Activated CD8-positive, alpha-beta T cell treated with anti-CD3 and anti-CD28 coated beads for 36 hours (primary cell): Measurements from ENCODE around the gene SENP2. TPM values are rescaled to one million over a fixed set of nuclear protein-coding genes. Genes with fewer than 3 reads are reported as not detected.
"Not testable (repeated sequence)": the region's sequence is repeated elsewhere in the genome, so short reads cannot be mapped to it uniquely, and the experiment has no call there.

Experiments used
- ATAC-seq: fragments of 200-7000 bp; cut with Tn5 transposase; one replicate; pipeline ENCODE4 v1.10.0; 2021; ENCODE audit warnings: mild to moderate bottlenecking, moderate library complexity
- CTCF ChIA-PET: fragments of 350-600 bp; sonication (Branson Sonifier 250); formaldehyde crosslinking; loops from one replicate; lab custom pipeline; 2021; ENCODE audit warnings: antibody characterized with exemption; lab: Charles Lee
- POLR2A ChIA-PET: fragments of 350-600 bp; sonication (Branson Sonifier 250); formaldehyde crosslinking; loops from one replicate; lab custom pipeline; 2021; ENCODE audit warnings: antibody characterized with exemption; lab: Charles Lee
- DNase-seq: peaks from one replicate; pipeline ENCODE4 v3.0.0-alpha.2; 2020
- H3K27ac Mint-ChIP-seq: one replicate; pipeline ENCODE4 v1.8.0; 2021; ENCODE audit warnings: mild to moderate bottlenecking, mixed read lengths
- H3K27me3 Mint-ChIP-seq: one replicate; pipeline ENCODE4 v1.8.0; 2021; ENCODE audit warnings: mixed read lengths
- H3K36me3 Mint-ChIP-seq: one replicate; pipeline ENCODE4 v1.8.0; 2021; ENCODE audit warnings: low read depth, mixed read lengths
- H3K4me1 Mint-ChIP-seq: one replicate; pipeline ENCODE4 v1.8.0; 2021; ENCODE audit warnings: low read depth, mixed read lengths
- H3K4me3 Mint-ChIP-seq: one replicate; pipeline ENCODE4 v1.8.0; 2021; ENCODE audit warnings: mild to moderate bottlenecking, moderate library complexity, mixed read lengths
- H3K9me3 Mint-ChIP-seq: one replicate; pipeline ENCODE4 v1.8.0; 2021; ENCODE audit warnings: mixed read lengths
- CTCF ChIP-seq: fragments of 200-600 bp; IDR thresholded peaks from one replicate; pipeline ENCODE4 v1.8.0; 2022; ENCODE audit warnings: antibody characterized with exemption, mild to moderate bottlenecking
- intact Hi-C: fragments of 100-400 bp; cut with micrococcal nuclease; formaldehyde crosslinking; loops from one replicate; pipeline ENCODE4 v1.10.0; 2022
- total RNA-seq, 2 experiments: library from RNA; stranded (reverse); gene quantifications; one replicate each; pipeline ENCODE4 v1.2.3, GENCODE V29; 2021

Gene SENP2
- total RNA-seq, 2 experiments from 2014 or later: 22.5 to 28.4 TPM

- H3K4me1 Mint-ChIP-seq: peaks cover 15% of the 10 kb centered on the region
- no peak overlapping the region for H3K4me3 Mint-ChIP-seq
- H3K9me3 Mint-ChIP-seq: no peaks in the 10 kb centered on the region
- H3K36me3 Mint-ChIP-seq: no peaks in the 10 kb centered on the region
- H3K27ac Mint-ChIP-seq: no peak overlapping the region
- intact Hi-C loops: no loop called here
- peaks cover 2% of the 10 kb centered on the region for H3K27me3 Mint-ChIP-seq
- TF ChIP-seq CTCF: no peak
- DNase-seq (no peak), ATAC-seq (no peak)
- POLR2A ChIA-PET: no interaction called here
- CTCF ChIA-PET: no interaction called here
These were observed 51.3 kb downstream of the SENP2 start for GRCh38 chr3:185637388-185637787.

DNA sequence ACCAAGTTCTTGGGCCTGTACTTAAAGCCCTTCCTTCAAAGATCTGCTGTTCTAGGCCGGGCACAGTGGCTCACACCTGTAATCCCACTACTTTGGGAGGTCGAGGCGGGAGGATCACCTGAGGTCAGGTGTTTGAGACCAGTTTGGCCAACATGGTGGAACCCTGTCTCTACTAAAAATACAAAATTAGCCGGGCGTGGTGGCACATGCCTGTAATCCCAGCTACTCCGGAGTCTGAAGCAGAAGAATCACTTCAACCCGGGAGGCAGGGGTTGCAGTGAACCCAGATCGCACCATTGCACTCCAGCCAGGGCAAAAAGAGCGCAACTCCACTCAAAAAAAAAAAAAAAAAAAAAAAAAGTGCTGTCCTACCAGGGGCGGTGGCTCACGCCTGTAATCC is 52.6 kb downstream of the SENP2 start:
- H3K4me3 Mint-ChIP-seq, H3K4me1 Mint-ChIP-seq, H3K27me3 Mint-ChIP-seq, POLR2A ChIA-PET, H3K36me3 Mint-ChIP-seq, H3K9me3 Mint-ChIP-seq, H3K27ac Mint-ChIP-seq, intact Hi-C loops, ATAC-seq, DNase-seq: not testable (repeated sequence)
- CTCF ChIA-PET: interaction anchor here (1.1 kb wide), 2 partner anchors 21 to 23 kb away, joined by 3 read pairs; no protein-coding TSS in a partner anchor

GRCh38 chr3:185639632-185640206 is 53.6 kb downstream of the SENP2 start:
- intact Hi-C loops: no loop called here
- Mint-ChIP-seq H3K27ac (no peak overlapping the region), H3K4me1 (peaks cover 5% of the 10 kb centered on the region), H3K9me3 (no peaks in the 10 kb centered on the region), H3K27me3 (peaks cover 3% of the 10 kb centered on the region), H3K4me3 (no peak overlapping the region), H3K36me3 (no peaks in the 10 kb centered on the region)
- DNase-seq: no peak
- ATAC-seq: no peak
- CTCF ChIA-PET: interaction anchor here (0.8 to 4.7 kb wide), 2 partner anchors 20 to 21 kb away, joined by 3 to 31 read pairs; no protein-coding TSS in a partner anchor
- no peak for TF ChIP-seq CTCF
- POLR2A ChIA-PET: no interaction called here

GRCh38 chr3:185640308-185640707 is 54.2 kb downstream of the SENP2 start:
- Mint-ChIP-seq H3K4me3 (no peak overlapping the region), H3K4me1 (peaks cover 2% of the 10 kb centered on the region), H3K27ac (no peak overlapping the region), H3K9me3 (no peaks in the 10 kb centered on the region), H3K27me3 (peaks cover 3% of the 10 kb centered on the region), H3K36me3 (no peaks in the 10 kb centered on the region)
- ChIA-PET CTCF (interaction anchor here (4.7 kb wide), 1 partner anchor 20 kb away, joined by 31 read pairs; no protein-coding TSS in a partner anchor), POLR2A (no interaction called here)
- ATAC-seq (no peak), DNase-seq (no peak)
- intact Hi-C loops: no loop called here
- TF ChIP-seq CTCF: no peak

DNA sequence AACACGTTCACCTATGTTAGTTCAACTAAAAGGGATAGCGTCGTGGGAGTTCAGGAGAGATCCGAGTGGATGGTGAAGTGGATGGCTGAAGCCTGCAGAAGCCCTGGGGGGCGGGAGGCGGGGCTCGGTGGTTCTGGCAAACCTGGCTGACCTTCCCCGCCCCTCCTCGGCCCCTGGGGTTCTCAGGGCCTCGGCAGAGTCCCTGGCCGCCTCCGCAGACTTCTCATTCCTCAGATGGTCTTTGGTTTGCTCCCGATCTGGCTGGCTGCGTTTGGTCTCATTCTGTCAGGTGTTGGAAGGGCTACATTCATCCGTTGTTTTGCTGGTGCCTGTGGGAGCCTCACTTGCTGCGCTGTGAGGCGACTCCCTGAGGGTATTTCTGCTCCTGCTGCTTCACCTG is 59.1 kb downstream of the SENP2 start:
- H3K36me3 Mint-ChIP-seq, H3K27me3 Mint-ChIP-seq, H3K4me3 Mint-ChIP-seq, H3K4me1 Mint-ChIP-seq, H3K27ac Mint-ChIP-seq, DNase-seq, H3K9me3 Mint-ChIP-seq, POLR2A ChIA-PET, ATAC-seq, CTCF ChIA-PET, intact Hi-C loops: not testable (repeated sequence)

GRCh38 chr3:185645596-185646381 is 59.7 kb downstream of the SENP2 start:
- ChIA-PET CTCF (interaction anchor here (1.2 kb wide), 1 partner anchor 15 kb away, joined by 3 read pairs; no protein-coding TSS in a partner anchor), POLR2A (no interaction called here)
- H3K27ac Mint-ChIP-seq: no peak overlapping the region
- peaks cover 6% of the 10 kb centered on the region for H3K27me3 Mint-ChIP-seq
- intact Hi-C loops: no loop called here
- ATAC-seq: no peak
- no peaks in the 10 kb centered on the region for H3K4me1 Mint-ChIP-seq
- no peak overlapping the region for H3K4me3 Mint-ChIP-seq
- no peaks in the 10 kb centered on the region for H3K9me3 Mint-ChIP-seq
- TF ChIP-seq CTCF: no peak
- DNase-seq: peak; percentile 7
- no peaks in the 10 kb centered on the region for H3K36me3 Mint-ChIP-seq
